H1 (cell line): ENCODE measurements around the gene LEUTX. TPM values are rescaled to one million over a fixed set of nuclear protein-coding genes. Genes with fewer than 3 reads are reported as not detected.

Source experiments
- BCL11A ChIP-seq, 2 experiments: IDR thresholded peaks; one replicate each; pipeline ENCODE4 v1.6.1; 2011; ENCODE audit warnings: low read depth in 2 of 2, low read length in 2 of 2, mild to moderate bottlenecking in 2 of 2
- CHD2 ChIP-seq: IDR thresholded peaks from 2 replicates; pipeline ENCODE4 v1.6.1; 2012; ENCODE audit warnings: low read length, improper control_type of control experiment
- FOSL1 ChIP-seq: IDR thresholded peaks from 2 replicates; pipeline ENCODE4 v1.6.1; 2011; ENCODE audit warnings: mild to moderate bottlenecking, low read depth, low read length, moderate library complexity; ENCODE audit not compliant: insufficient read depth
- USF2 ChIP-seq: IDR thresholded peaks from 2 replicates; pipeline ENCODE4 v1.6.1; 2011; ENCODE audit warnings: low read length, improper control_type of control experiment
- ZNF274 ChIP-seq: IDR thresholded peaks from 2 replicates; pipeline ENCODE4 v1.7.0; 2012; ENCODE audit warnings: low read length, borderline replicate concordance; ENCODE audit errors: extremely low read depth
- polyA plus RNA-seq, 7 experiments: library from polyadenylated mRNA; depleted of rRNA in 3 of 7; stranded (reverse) in 5 of 7; unstranded in 2 of 7; fragments of >200 nt in 5 of 7; fragments of 200-250 nt in 2 of 7; gene quantifications; 1 replicate in 5 of 7; 2 replicates in 1 of 7; 4 replicates in 1 of 7; pipeline versions ENCODE4 v1.2.1 to v1.2.3, GENCODE V29; 2011 to 2013; ENCODE audit warnings: missing spikeins in 2 of 7, mixed read lengths in 2 of 7
- total RNA-seq: library from RNA; stranded (reverse); fragmentation: NEBNext Ultra II Directional; extraction: Animal tissue kit (Norgen Biotek cat#: 25700); gene quantifications from 2 replicates; pipeline ENCODE4 v1.2.1, GENCODE V29; 2021

The LEUTX gene
- total and polyA plus RNA-seq, 2 of the 8 experiments (the other 6 are each of a cell fraction or from before 2014, with no cell fraction given): not detected

- TF ChIP-seq ZNF274 (no peak), BCL11A (IDR thresholded peaks at IDR 0.05; ENCODE audit: low read depth in 2 of 2, low read length in 2 of 2) (no peak), FOSL1 (no peak), USF2 (no peak), CHD2 (no peak)
- TF ChIP-seq, all 59 proteins: peak for 0
Observed at GRCh38 chr19:39833160-39833463, 54.5 kb downstream of the LEUTX start (continued).
